Spleen (tissue), 7 donors: Measurements from ENCODE around the gene HPSE2.

ENCODE experiments used
- POLR2A ChIP-seq, 3 donors: fragments of 450-650 bp; IDR thresholded peaks; one replicate each; pipeline ENCODE4 v1.5.1; 2017; ENCODE audit warnings: antibody characterized with exemption in 3 of 3, mild to moderate bottlenecking in 1 of 3
- TF ChIP-seq, protein P1 (sequence below), 11 experiments: fragments of 200-600 bp in 7 of 11; fragments of 450-650 bp in 4 of 11; sonication (generic) in 4 of 11; IDR thresholded peaks in 8 of 11; conservative IDR thresholded peaks in 3 of 11; 1 replicate in 7 of 11; 2 replicates in 4 of 11; pipeline versions ENCODE4 v1.4.0 to v1.8.0; 2016 to 2021; ENCODE audit warnings: antibody characterized with exemption in 11 of 11, inconsistent platforms in 4 of 11, mild to moderate bottlenecking in 1 of 11
- donor health status: DM: no; HTN: no; CAD: no; lungs with moderate emphysema.
- donor health status: DM: no; HTN: no; CAD: no.
- donor health status: DM: no; HTN: no; CAD: no.

DNA sequence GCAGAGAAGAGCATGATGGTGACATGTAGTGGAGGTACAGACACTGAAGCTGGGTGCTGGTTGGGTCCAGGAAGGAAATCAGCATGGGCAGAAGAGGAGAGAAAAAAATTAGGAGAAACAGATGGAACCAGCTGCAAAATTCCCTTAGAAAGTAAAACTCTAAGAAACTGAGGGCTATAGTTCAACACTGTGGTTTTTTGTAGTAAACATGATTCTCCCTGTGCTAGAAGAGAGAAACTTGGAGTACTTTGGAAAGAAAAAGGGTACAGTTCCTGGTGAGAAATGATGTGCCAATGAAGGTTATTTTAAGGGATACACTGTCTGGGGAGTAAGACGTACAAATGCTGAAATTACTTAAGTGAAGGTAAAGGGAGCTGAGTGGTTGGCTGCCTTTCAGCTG is 607.4 kb downstream of the HPSE2 start:
- TF ChIP-seq, protein P1, sequence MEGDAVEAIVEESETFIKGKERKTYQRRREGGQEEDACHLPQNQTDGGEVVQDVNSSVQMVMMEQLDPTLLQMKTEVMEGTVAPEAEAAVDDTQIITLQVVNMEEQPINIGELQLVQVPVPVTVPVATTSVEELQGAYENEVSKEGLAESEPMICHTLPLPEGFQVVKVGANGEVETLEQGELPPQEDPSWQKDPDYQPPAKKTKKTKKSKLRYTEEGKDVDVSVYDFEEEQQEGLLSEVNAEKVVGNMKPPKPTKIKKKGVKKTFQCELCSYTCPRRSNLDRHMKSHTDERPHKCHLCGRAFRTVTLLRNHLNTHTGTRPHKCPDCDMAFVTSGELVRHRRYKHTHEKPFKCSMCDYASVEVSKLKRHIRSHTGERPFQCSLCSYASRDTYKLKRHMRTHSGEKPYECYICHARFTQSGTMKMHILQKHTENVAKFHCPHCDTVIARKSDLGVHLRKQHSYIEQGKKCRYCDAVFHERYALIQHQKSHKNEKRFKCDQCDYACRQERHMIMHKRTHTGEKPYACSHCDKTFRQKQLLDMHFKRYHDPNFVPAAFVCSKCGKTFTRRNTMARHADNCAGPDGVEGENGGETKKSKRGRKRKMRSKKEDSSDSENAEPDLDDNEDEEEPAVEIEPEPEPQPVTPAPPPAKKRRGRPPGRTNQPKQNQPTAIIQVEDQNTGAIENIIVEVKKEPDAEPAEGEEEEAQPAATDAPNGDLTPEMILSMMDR (IDR thresholded peaks at IDR 0.05 in 8 of 11, conservative IDR thresholded peaks at IDR 0.05 in 3 of 11), result no peak
- no peak for TF ChIP-seq POLR2A (IDR thresholded peaks at IDR 0.05)
